ENCODE measurements around the gene INHBC. TPM values are rescaled to one million over a fixed set of nuclear protein-coding genes. Genes with fewer than 3 reads are reported as not detected.

INHBC gene
- total RNA-seq, 1 experiment from 2014 or later, result not detected

Small RNA genes within 50 kb of the gene (small RNA-seq; reads per million reads assigned to genes)
- 0 reads per million in 2 experiments for gene RNU6-879P

Other genes starting within 250 kb of the INHBC start
- 9.7 and 10.7 TPM in 2 replicates for gene NXPH4, start 218.0 kb upstream of the INHBC start, total RNA-seq (2014; rRNA removed; shearing (Covaris generic))
- 373 and 409 TPM in 2 replicates for gene SHMT2, start 205.1 kb upstream of the INHBC start, total RNA-seq (2014; rRNA removed; shearing (Covaris generic))
- gene STAC3, start 183.6 kb upstream of the INHBC start, total RNA-seq (2014; rRNA removed; shearing (Covaris generic)), result 0.57 and 0.58 TPM in 2 replicates
- 24.4 and 24.6 TPM in 2 replicates for gene R3HDM2, start 3.7 kb upstream of the INHBC start, total RNA-seq (2014; rRNA removed; shearing (Covaris generic))
- 1.3 and 2.2 TPM in 2 replicates for gene INHBE, start 20.5 kb downstream of the INHBC start, total RNA-seq (2014; rRNA removed; shearing (Covaris generic))
- 0.20 and 5.0 TPM in 2 replicates for gene GLI1, start 25.0 kb downstream of the INHBC start, total RNA-seq (2014; rRNA removed; shearing (Covaris generic))
- gene ARHGAP9, start 45.1 kb downstream of the INHBC start, total RNA-seq (2014; rRNA removed; shearing (Covaris generic)), result not detected in 2 replicates
- 277 and 346 TPM in 2 replicates for gene MARS1, start 53.3 kb downstream of the INHBC start, total RNA-seq (2014; rRNA removed; shearing (Covaris generic))
- gene DDIT3, start 85.7 kb downstream of the INHBC start, total RNA-seq (2014; rRNA removed; shearing (Covaris generic)), result 194 and 202 TPM in 2 replicates
- gene MBD6, start 88.0 kb downstream of the INHBC start, total RNA-seq (2014; rRNA removed; shearing (Covaris generic)), result 8.3 and 10.0 TPM in 2 replicates
- 72.8 and 76.1 TPM in 2 replicates for gene DCTN2, start 112.4 kb downstream of the INHBC start, total RNA-seq (2014; rRNA removed; shearing (Covaris generic))
- gene KIF5A, start 115.3 kb downstream of the INHBC start, total RNA-seq (2014; rRNA removed; shearing (Covaris generic)), result 0.07 and 0.09 TPM in 2 replicates
- gene PIP4K2C, start 156.4 kb downstream of the INHBC start, total RNA-seq (2014; rRNA removed; shearing (Covaris generic)), result 34.6 and 39.8 TPM in 2 replicates
- 22.0 and 27.4 TPM in 2 replicates for gene DTX3, start 170.0 kb downstream of the INHBC start, total RNA-seq (2014; rRNA removed; shearing (Covaris generic))
- 9.2 and 13.1 TPM in 2 replicates for gene ARHGEF25, start 176.7 kb downstream of the INHBC start, total RNA-seq (2014; rRNA removed; shearing (Covaris generic))
- gene B4GALNT1, start 198.4 kb downstream of the INHBC start, total RNA-seq (2014; rRNA removed; shearing (Covaris generic)), result 43.1 and 46.4 TPM in 2 replicates